GM12865 (cell line): Measurements from ENCODE around the gene CIB1.

Source experiments
- DNase-seq: peaks from one replicate; pipeline ENCODE4 v3.0.0; 2010; ENCODE audit warnings: low read depth
- H3K4me3 ChIP-seq: 2 replicates; pipeline ENCODE4 v1.5.1; 2011; ENCODE audit warnings: mild to moderate bottlenecking, low read depth, low read length, control low read depth
- CTCF ChIP-seq: IDR thresholded peaks from 2 replicates; pipeline ENCODE4 v1.5.1; 2011; ENCODE audit warnings: low read length, control low read depth, low read depth, inconsistent platforms; ENCODE audit not compliant: insufficient read depth; ENCODE audit errors: missing control alignments

The CIB1 gene

GRCh38 chr15:90213818-90214204 is 19.9 kb downstream of the CIB1 start:
- no peak overlapping the region for H3K4me3 ChIP-seq
- TF ChIP-seq CTCF = no peak
- no peak for DNase-seq

GRCh38 chr15:90213122-90213817 is 20.5 kb downstream of the CIB1 start:
- no peak overlapping the region for H3K4me3 ChIP-seq
- TF ChIP-seq CTCF = no peak
- DNase-seq = peak; percentile 37

GRCh38 chr15:90212221-90213098 is 21.3 kb downstream of the CIB1 start:
- no peak for DNase-seq
- H3K4me3 ChIP-seq = no peak overlapping the region
- TF ChIP-seq CTCF = no peak

- no peak overlapping the region for H3K4me3 ChIP-seq
- DNase-seq = no peak
- TF ChIP-seq CTCF = no peak
These were observed 22.1 kb downstream of the CIB1 start for GRCh38 chr15:90211440-90212143.

- H3K4me3 ChIP-seq = no peak overlapping the region
- DNase-seq = no peak
- no peak for TF ChIP-seq CTCF
These were observed 22.7 kb downstream of the CIB1 start for GRCh38 chr15:90211009-90211408.

- no peak for DNase-seq
- TF ChIP-seq CTCF = no peak
- no peak overlapping the region for H3K4me3 ChIP-seq
These were observed 23.1 kb downstream of the CIB1 start for GRCh38 chr15:90210593-90210992.
